Dermis microvascular lymphatic vessel endothelial cell (primary cell): Measurements from ENCODE around the gene NPIPB12. TPM values are rescaled to one million over a fixed set of nuclear protein-coding genes. Genes with fewer than 3 reads are reported as not detected.
"Not testable (repeated sequence)": the region's sequence is repeated elsewhere in the genome, so short reads cannot be mapped to it uniquely, and the experiment has no call there.

ENCODE experiments used
- DNase-seq, 2 donors: peaks; one replicate each; pipeline versions ENCODE4 v3.0.0 to v3.0.0-alpha.2; 2010; ENCODE audit warnings: low read depth in 2 of 2
- total RNA-seq: library from RNA; depleted of rRNA; stranded (reverse); fragments of >200 nt; gene quantifications from 2 replicates; pipeline ENCODE4 v1.2.1, GENCODE V29; 2014

Gene NPIPB12
- 9.5 and 19.0 TPM in 2 replicates for total RNA-seq

DNA sequence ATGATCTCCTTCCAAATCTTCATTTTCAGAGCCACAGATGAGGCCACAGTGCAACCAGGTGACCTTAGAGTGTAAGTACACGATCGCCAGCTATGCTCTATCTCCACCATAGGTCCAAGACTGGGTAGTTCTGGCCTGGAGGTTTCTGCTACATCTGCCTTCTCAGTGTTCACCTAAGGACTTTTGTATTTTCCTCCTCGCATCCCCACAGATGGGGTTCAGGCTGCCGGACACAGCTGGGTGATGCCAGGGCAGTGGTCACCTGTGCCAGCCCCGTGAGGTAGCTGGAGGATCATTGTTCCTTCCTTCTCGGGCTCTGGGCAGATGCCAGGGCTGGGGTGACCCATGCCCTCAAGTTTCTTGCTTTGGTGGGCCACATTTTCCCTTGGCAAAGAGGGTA, at the start of gene NPIPB12:
NPIPB12 (minus strand) TSS at position 101 of the 400 bp plus-strand sequence.
- not testable (repeated sequence) for DNase-seq

DNA sequence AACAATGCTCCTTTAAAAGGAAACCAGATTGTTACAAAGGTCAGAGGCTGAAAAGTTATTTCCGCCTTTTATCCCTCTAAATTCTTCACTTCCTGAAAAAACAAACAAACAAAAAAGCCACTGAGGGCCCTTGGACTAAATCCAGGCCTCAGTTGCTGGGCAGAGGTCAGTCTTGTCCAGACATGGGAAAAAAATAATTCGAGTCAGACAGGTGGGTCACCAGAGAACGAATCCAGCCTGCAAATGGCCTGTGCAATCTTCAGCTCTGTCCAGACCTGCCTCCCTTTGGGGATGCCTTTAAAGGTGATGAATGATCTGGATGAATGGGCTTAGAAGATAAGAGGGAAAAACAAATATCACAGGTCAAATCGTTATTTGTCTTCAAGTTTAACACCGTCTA, 15.3 kb upstream of the NPIPB12 start:
- DNase-seq: not testable (repeated sequence)

DNA sequence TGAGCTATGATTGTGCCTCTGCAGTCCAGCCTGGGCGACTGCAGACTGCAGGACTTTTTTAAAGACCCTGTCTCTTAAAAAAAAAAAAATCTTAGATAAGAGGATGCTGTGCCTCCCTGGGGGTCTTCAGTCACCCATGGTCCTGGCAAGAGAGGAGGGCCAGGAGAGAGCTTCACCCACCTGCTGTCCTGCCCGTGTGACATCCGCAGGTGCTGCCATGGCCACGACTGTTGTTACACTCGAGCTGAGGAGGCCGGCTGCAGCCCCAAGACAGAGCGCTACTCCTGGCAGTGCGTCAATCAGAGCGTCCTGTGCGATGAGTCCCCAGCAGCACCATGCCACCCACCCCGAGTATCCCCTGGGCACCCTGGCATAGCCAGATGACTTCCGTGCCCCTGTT, 23.9 kb downstream of the NPIPB12 start:
- not testable (repeated sequence) for DNase-seq

DNA sequence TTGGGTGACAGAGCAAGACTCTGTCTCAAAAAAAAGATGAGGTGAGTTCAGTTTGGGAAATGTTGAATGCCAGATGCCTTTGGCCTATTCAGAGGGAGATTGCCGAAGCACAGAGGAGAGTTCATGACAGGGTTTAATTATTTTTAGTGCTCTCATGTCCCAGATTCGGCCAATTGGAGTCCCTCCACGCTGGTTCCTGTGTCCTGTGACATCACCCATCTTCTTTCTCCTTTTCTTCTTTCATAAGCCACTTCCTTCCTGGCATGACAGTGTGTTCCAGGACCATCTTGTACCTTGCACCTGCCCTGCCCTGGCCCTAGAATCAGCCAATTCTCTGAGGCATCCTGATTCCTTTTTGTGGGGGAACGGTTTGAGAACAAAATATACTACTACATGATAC, 34.1 kb downstream of the NPIPB12 start:
- DNase-seq: not testable (repeated sequence)

DNA sequence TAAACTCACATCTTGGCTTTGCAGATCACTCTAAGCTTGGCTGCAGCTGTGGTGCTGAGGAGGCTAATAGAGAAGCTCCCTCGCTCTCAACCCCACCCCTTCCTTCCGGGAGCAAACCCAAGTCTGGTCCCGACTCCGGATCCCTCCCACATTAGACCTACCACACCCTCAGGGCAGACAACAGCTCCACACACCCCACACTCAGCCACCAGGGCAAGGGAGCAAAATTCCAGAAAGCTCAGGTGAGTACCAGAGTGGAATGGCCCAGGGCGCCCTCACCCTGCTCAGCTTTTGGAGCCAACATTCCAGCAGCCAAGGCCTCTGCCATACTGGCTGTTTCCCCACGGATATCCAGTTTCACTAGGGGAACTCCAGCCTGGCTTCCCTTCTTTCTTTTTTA, 36.5 kb downstream of the NPIPB12 start:
- DNase-seq: not testable (repeated sequence)

DNA sequence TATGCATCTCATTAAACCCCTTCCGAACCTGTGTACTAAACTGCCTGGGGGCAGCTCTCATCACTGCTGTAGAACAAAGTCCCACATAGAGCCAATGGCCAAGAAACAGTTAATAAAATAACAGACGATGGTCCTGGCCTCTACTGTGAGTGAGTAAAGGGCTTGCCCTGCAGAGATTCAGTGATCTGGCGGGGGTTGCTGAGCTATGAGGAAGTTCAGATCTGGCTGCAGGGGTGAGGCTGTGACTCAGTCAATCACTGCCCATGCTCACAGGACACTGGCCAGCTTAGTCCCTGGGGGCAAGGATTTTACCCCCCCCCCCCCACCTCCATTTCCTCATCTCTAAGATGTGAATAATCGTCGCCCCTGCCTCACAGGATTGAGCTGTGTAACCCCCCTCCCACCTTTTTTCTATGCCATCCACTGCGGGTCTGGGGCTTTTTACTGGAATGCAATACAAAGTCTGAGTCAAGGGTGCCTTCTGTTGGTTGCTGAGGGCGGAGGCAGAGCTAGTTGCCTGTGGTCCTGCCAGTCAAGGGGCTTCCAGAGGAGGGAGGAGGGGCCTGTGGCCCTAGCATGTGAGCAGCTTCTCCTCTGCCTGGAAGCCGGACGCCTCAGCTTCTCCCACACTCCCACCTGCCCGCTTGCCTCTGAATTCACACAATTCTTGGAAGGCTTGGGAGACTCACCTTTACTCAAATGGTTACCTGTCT, 38.4 kb downstream of the NPIPB12 start:
- DNase-seq: not testable (repeated sequence)

DNA sequence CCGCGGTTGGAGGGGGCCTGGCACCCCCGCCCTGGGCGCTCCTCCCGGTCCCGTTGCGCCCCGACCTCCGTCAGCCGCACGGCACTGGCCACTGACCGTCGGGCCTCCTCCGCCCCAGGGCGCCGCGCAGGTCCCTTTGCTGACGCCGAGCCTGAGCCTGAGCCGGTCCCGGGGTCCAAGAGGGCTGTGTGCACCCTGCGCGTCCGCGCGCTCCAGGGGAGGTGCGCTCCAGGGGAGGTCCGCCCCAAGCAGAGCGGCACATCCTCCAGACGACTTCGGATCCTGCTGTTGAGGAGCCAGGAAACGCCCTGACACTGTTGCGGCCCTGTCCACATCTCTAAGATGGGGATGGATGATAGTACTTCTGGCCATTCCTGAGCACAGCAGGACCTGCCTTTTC, 39.3 kb downstream of the NPIPB12 start:
- not testable (repeated sequence) for DNase-seq

DNA sequence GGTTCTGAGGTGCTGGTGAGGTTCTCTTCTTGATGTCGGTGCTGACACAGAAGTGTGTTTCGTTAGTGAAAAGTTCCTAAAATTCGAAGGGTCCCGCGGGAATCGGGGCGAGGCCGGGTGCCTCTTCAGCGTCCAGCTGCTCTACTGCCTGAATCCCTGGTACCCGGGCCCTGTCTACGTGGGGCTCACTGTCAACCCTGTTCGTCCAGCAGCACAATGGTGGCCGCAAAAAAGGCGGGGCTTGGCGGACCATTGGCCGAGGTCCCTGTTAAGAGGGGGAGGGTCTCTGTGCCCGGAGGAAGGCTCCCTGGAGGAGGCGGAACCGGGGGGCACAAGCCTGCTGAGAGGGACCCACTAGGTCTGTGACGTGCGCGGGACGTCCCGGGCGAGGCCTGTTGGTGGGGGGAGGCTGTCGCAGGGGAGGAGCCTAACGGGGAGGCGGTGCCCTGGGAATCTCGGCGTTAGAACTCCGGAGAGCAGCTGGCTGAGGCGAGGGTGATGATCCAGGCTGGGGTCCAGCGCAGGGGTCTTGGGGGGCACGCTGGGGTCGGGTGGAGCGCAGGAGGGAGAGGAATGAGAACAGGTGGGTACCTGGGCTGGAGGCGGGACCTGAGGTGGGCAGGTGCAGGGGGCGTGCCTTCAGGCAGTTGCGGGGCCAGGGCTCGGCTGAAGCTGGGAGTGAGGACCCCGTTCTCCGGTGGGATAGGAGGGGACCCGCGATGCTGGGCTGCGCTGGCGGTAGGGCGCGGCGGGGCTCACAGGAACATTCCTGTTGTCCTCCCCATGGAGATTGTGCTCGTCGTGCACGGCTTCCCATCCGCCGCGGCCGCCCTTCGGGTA, 40.0 kb downstream of the NPIPB12 start:
- not testable (repeated sequence) for DNase-seq

DNA sequence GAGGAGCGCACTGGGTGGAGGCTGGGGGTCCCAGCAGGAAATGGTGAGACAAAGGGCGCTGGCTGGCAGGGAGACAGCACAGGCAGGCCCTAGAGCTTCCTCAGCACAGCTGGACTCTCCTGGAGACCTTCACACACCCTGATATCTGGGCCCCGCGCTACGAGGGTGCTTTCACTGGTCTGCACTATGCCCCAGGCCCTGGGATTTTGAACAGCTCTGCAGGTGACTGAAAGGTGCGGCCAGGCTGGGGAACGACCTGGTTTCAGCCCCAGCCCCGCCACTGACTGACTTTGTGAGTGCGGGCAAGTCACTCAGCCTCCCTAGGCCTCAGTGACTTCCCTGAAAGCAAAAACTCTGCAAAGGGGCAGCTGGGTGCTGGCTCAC, 45.6 kb downstream of the NPIPB12 start:
- DNase-seq: not testable (repeated sequence)

DNA sequence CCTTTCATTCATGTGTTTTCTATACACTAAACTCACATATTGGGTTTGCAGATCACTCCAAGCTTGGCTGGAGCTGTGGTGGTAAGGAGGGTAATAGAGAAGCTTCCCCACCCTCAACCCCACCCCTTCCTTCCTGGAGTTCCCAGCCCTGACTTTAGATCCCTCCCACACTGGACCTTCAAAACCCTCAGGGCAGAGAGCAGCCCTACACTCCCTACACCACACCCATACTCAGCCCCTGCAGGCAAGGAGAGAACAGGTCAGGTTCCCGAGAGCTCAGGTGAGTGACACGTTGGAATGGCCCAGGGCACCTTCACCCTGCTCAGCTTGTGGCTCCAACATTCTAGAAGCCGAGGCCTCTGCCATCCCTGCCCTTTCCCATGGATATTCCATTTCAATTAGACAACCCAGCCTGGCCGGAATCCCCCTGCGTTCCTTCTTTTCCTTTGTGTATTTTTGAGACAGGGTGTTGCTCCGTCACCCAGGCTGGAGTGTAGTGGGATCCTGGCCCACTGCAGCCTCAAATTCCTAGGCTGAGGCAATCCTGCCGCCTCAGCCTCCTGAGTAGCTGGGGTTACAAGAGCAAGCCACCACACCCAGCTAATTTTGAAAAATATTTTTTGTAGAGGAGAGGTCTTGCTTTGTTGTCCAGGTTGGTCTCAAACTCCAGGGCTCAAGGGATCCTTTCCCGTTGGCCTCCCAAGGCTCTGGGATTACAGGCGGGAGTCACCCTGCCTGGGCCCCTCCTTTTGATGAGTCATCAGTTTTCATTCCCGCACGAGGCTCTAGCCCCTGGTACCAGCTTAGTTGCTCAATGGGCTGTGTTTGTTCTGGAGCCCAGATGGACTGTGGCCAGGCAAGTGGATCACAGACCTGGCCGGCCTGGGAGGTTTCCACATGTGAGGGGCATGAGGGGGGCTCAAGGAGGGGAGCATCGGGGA, 46.2 kb downstream of the NPIPB12 start, which contains the start of gene SULT1A4:
SULT1A4 (plus strand) TSS at position 208 of the 941 bp plus-strand sequence. CDS start 1,473 bp downstream, outside the sequence.
- DNase-seq: not testable (repeated sequence)

DNA sequence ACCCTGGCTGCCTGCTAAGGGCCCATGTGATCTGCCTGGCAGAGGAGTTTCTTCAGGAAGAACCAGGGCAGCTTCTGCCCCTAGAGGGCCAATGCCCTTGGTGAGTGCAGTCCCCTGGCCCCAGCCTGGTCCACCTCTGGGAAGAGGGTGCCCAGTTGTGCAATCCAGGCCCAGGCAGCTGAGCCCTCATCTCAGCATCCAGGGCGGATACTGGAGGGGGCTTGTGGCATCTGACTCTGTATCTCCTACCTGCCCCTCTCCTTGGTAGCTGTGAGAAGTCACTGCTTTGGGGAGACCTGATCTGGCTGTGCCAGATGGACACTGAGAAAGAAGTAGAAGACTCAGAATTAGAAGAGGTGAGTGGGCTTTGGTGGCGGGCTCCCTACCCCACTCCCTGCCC, 48.5 kb downstream of the NPIPB12 start:
- DNase-seq: not testable (repeated sequence)

DNA sequence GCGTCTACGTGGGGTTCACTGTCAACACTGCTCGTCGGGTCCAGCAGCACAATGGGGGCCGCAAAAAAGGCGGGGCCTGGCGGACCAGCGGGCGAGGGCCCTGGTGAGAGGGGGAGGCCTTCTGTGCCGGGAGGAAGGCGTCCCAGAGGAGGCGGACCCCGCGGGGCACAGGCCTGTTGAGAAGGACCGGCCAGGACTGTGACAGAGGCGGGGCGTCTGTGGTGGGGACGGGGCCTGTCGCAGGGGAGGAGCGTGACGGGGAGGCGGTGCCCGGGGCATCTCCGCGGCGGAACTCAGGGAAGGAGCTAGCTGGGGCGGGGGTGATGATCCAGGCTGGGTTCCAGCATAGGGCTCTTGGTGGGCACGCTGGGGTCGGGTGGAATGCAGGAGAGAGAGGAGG, 51.4 kb downstream of the NPIPB12 start:
- not testable (repeated sequence) for DNase-seq

DNA sequence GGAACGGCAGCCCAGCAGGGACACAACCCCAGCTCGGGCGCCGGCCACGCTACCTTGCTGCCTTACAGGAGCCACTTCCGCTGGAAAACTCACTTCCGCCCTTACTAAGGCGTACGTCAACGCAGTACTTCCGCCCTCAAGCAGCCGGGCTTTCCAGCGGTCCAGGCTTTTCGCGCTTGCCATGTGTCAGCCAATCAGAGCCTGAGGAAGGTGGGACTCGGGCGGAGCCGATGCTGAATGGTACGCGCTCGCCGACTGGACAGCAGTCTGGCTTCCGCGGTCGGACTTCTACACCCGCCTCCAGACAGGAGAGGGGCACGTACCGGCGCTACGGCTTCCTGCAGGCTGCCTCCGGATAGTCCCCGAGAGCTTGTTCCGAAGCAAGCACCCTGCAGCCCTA, 51.9 kb downstream of the NPIPB12 start, which contains the start of the genes BOLA2 and SLX1B:
BOLA2 (minus strand) TSS at position 83 of the 400 bp plus-strand sequence. CDS start 98 bp downstream, outside the sequence.
SLX1B (plus strand) TSS at position 265 of the 400 bp plus-strand sequence.
- not testable (repeated sequence) for DNase-seq

DNA sequence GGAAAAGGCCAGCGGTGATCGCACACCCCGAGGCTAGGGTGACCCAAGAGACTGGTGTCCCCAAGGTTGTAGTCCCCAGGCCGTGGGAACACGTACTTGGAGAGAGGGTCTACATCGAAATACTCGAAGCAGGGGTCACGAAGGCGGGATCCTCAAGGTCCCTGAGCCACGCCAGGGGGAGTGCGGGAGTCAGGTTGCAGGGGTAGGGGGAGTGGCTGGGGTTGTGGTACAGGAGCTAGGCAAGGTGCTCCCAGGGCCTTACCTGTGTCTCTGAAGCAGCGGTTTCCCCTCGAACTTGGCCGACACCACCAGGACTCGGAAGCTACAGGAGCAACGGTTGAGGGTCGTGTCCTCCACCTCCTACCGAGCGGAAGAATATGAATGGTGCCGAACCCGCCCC, 52.5 kb downstream of the NPIPB12 start:
- not testable (repeated sequence) for DNase-seq

Other genes with a start within 250 kb of the NPIPB12 start
- under 0.01 and 0.13 TPM in 2 replicates for gene NPIPB11, start 99.7 kb downstream of the NPIPB12 start, total RNA-seq
- gene BOLA2, start 52.1 kb downstream of the NPIPB12 start, total RNA-seq: 35.0 and 38.4 TPM in 2 replicates
- 13.6 and 21.9 TPM in 2 replicates for gene SLX1B, start 51.9 kb downstream of the NPIPB12 start, total RNA-seq
- gene SULT1A4, start 46.5 kb downstream of the NPIPB12 start, total RNA-seq: 9.6 and 17.7 TPM in 2 replicates
- under 0.01 TPM in 1 of 2 replicates, not detected in the other for gene SPN, start 156.8 kb upstream of the NPIPB12 start, total RNA-seq
- gene QPRT, start 172.8 kb upstream of the NPIPB12 start, total RNA-seq: 0.13 and 0.25 TPM in 2 replicates
- gene C16orf54, start 239.6 kb upstream of the NPIPB12 start, total RNA-seq: not detected in 2 replicates